Measurements from ENCODE around the gene TPTE2.
A peak's percentile ranks its signal among the peaks of the same experiment; 100 is the strongest.
"Not testable (repeated sequence)": the region's sequence is repeated elsewhere in the genome, so short reads cannot be mapped to it uniquely, and the experiment has no call there.

TPTE2 gene

DNA sequence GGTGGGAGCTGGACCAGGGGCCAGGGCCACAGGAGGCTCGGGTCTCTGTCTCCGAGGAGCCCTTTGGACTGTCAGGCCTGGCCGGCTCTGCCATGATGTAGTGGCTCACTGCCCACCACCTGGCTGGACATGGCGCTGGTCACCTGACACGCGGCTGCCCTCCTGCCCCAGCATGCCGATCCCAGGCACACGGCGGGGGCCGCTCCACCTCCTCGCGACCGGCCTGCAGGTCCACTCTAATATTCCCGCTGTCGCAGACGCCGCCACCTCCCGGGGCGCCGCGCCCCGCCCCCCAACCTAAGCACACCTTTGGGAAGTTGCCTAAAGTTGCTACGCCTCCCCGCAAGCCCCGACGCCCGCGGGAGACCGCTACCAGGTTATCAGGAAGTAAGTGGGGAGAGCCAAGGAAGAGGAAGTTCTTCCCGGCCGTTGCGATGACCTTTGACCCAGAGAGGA, at the start of gene TPTE2:
TPTE2 (minus strand) TSS at position 406 of the 456 bp plus-strand sequence. CDS start 58,298 bp downstream, outside the sequence.
- DNase-seq; H3K4me1 Mint-ChIP-seq (ENCODE audit: low read depth); H3K9me3 Mint-ChIP-seq; H3K36me3 Mint-ChIP-seq (ENCODE audit: low read depth); H3K27ac Mint-ChIP-seq; H3K27me3 Mint-ChIP-seq; H3K4me3 Mint-ChIP-seq: not testable (repeated sequence)

DNA sequence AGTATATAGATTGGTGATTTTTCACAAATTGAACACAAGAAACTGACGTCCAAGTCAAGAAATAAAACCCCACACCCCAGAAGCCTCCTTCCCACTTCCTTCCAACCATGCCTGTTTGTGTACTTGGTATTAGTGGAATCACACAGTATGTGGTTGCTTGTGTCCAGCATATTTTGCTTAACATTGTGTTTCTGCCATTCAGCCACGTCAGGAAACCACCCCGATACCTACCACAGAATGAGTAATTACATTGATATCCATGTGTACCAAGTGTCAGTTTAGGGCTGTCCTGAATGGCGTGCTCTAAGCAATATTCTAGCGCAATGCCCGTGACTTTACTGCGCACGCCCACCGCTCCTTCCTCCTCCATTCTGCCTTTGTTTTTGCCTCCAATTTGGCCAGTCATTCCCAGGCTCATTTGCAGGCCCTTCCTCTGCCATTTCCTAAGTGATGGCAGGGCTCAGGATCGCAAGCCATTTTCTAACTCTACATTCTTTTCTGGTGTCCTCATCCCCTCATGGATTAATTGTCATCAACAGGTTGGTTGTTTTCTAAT, 46.3 kb upstream of the TPTE2 start:
- Mint-ChIP-seq H3K36me3 (ENCODE audit: low read depth) (peaks cover 16% of the 10 kb centered on the region), H3K4me1 (ENCODE audit: low read depth) (peaks cover 2% of the 10 kb centered on the region), H3K4me3 (no peak overlapping the region), H3K9me3 (peaks cover 14% of the 10 kb centered on the region), H3K27ac (no peak overlapping the region), H3K27me3 (peaks cover 27% of the 10 kb centered on the region)
- no peak for DNase-seq

DNA sequence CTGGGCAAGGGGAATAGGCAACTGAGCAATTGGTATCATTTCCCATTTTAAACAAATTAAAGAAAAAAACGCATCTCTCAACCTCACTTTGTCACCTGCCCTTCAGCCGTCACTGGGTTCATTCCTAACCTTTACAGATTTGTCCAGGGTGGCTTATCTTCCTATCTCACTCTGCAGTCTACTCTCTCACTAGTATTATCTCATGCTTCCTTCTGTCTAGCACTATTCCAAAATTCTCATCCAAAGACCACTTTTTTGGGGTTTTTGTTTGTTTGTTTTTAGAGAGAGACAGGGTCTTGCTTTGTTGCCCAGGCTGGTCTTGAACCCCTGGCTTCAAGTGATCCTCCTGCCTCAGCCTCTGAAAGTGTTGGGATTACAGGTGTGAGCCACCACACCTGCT, 45.4 kb upstream of the TPTE2 start:
- Mint-ChIP-seq H3K27ac (no peak overlapping the region), H3K36me3 (ENCODE audit: low read depth) (peaks cover 16% of the 10 kb centered on the region)
- no peak for DNase-seq

DNA sequence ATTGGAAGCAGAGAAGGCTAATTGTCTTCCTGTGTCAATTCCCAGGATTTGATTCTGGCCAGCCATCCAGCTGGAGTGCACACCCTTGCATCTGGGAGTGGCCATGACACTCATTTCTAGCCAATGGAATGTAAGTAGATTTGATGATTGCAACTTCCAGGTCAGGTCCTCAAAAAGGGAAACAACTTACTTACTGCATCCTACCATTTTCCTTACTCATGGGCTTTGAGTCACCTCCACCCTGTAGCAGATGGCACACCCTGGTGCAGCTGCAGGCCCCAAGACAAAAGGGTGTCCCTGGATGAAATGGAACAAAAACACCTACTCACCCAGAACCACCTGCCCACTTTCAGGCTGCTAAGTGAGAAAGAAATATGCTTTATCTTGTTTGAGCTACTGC, 44.8 kb upstream of the TPTE2 start:
- H3K36me3 Mint-ChIP-seq (ENCODE audit: low read depth) = peaks cover 16% of the 10 kb centered on the region
- no peak overlapping the region for H3K27ac Mint-ChIP-seq
- peaks cover 14% of the 10 kb centered on the region for H3K9me3 Mint-ChIP-seq
- DNase-seq = no peak
- peaks cover 4% of the 10 kb centered on the region for H3K4me1 Mint-ChIP-seq (ENCODE audit: low read depth)
- peaks cover 31% of the 10 kb centered on the region for H3K27me3 Mint-ChIP-seq
- no peak overlapping the region for H3K4me3 Mint-ChIP-seq

More for the DNA sequence above, 45.4 kb upstream of the TPTE2 start:
- peaks cover 30% of the 10 kb centered on the region for H3K27me3 Mint-ChIP-seq
- no peak overlapping the region for H3K4me3 Mint-ChIP-seq
- H3K9me3 Mint-ChIP-seq = peaks cover 14% of the 10 kb centered on the region
- peaks cover 4% of the 10 kb centered on the region for H3K4me1 Mint-ChIP-seq (ENCODE audit: low read depth)

DNA sequence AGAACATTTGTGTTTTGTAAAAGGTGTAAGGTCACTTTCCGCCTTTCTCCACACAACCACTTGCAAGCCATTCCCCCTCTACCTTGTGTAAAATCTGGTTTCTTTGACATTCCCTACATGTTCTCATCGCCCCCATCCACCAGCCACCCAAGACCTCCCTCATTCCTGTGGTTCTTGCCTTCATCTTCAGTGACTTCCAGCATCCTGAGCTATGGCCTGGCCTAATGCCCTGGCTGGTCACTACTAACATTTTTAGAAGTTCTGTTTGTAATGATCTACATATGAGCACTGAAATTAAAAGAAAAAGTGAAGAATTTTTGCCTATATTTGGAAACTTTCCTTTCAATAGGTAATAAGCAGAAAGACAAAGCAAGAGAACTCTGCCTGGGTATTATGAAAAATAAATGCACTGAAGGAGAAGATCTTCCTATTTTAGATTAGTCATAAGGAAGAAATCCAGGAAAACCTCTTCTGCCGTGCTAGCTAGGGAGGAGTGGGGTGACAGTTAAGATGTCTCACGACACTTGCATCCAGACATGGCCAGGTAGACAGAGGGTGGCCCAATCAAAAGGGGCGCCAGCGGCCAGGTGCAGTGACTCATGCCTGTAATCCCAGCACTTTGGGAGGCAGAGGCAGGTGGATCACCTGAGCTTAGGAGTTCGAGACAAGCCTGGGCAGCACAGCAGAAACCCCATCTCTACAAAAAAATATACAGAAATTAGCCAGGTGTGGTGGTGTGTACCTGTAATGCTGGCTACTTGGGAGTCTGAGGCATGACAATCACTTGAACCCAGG, 44.0 kb upstream of the TPTE2 start:
- H3K36me3 Mint-ChIP-seq (ENCODE audit: low read depth) = peaks cover 16% of the 10 kb centered on the region
- H3K4me3 Mint-ChIP-seq = no peak overlapping the region
- no peak for DNase-seq
- peaks cover 38% of the 10 kb centered on the region for H3K27me3 Mint-ChIP-seq
- H3K27ac Mint-ChIP-seq = no peak overlapping the region
- H3K9me3 Mint-ChIP-seq = peaks cover 14% of the 10 kb centered on the region
- peaks cover 4% of the 10 kb centered on the region for H3K4me1 Mint-ChIP-seq (ENCODE audit: low read depth)

DNA sequence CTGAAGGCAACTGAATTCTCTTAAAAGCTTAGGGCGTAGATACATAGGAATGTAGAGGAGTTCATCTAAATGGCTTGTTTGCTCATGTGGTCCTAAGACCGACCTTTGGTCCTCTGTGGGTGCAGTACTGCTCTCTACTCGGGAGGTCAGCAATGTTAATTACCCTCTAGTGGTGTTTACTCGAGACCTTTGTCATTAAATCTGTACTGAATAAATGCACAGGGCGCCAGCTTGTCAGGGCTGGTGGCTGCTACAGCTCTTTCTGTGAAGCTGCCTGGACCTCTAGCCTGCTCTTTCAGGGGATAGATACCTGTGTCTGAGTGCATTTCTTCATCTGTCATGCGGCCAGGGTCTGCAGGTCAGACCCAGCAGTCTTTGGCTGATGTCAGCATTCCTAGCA, 43.0 kb upstream of the TPTE2 start:
- Mint-ChIP-seq H3K27ac (no peak overlapping the region), H3K27me3 (peaks cover 46% of the 10 kb centered on the region), H3K4me1 (ENCODE audit: low read depth) (peaks cover 4% of the 10 kb centered on the region), H3K36me3 (ENCODE audit: low read depth) (peaks cover 16% of the 10 kb centered on the region), H3K4me3 (no peak overlapping the region), H3K9me3 (peaks cover 14% of the 10 kb centered on the region)
- DNase-seq = no peak

DNA sequence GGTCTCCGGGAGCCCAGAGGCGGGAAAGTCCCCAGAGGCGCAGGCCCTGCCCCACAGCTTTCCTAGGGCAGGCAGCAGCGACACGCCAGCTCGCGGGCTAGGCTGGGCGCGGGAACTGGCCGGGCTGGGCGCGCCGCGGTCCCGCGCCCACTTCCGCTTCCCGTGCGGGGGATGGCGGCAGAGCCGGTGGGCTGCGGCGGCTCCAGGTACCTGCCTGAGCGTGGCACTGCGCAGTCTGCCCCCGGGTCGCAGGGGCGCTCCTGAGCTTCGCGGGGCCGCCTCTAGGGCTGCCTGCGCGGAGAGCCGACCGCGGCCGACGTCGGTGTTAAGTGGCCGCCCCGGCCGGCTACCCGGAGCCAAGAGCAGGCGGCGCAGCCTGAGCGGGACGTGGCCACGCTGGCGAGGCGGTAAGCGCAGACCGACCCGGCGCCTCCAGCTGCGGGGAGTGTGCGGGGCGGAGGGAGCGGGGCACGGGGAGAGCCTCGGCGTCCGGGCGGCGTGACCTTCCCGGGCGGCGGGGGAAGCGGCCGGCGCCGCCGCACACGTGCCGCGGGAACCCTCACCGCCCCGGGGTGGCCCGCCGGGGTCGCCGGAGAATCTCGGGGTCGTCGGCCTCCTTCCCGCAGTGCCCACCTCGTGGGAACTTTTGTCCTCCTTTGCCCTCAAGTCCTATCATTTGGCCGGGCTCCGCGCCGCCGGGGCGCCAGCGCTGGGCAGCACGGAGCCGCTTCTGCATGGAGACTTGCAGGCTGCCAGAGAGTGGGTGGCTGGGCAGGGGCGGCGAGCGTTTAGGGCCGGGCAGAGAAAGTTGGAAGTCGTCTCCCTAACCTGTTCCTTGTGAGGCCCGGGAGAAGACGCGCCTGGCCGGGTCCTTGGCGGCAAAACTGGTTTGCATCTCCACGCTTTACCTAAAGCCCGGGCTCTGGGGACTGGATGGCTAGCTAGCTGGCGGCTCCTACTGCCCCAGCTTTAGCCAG, 40.7 kb upstream of the TPTE2 start:
- H3K27me3 Mint-ChIP-seq = peaks cover 64% of the 10 kb centered on the region

DNA sequence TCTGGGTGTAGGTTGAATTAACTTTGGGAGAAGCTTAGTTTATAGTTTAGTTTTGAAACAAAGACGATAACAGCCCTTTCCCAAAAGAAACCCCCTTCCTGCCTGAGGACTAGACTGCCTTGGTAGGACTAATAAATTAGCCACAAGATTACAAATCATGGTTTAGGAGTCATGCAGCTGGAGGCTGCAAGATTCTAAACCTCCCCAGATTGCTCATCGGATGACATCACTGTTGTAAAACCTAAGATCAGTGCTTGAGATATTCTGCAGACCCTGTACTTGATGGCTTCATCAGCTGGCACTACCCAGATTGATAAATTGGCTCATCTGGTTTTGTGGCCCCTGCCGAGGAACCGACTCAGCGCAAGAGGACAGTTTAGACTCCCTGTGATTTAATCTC, 36.2 kb upstream of the TPTE2 start:
- Mint-ChIP-seq H3K27ac (no peak overlapping the region), H3K27me3 (peaks cover 46% of the 10 kb centered on the region), H3K4me3 (no peak overlapping the region), H3K36me3 (ENCODE audit: low read depth) (no peaks in the 10 kb centered on the region), H3K9me3 (no peaks in the 10 kb centered on the region), H3K4me1 (ENCODE audit: low read depth) (peaks cover 7% of the 10 kb centered on the region)
- DNase-seq = no peak

More for the DNA sequence above, 40.7 kb upstream of the TPTE2 start:
- Mint-ChIP-seq H3K4me3 (peak overlapping the region; percentile 70), H3K36me3 (ENCODE audit: low read depth) (peaks cover 16% of the 10 kb centered on the region), H3K27ac (peak overlapping the region; percentile 40), H3K4me1 (ENCODE audit: low read depth) (peaks cover 9% of the 10 kb centered on the region), H3K9me3 (peaks cover 14% of the 10 kb centered on the region)
- peak; percentile 70 for DNase-seq

DNA sequence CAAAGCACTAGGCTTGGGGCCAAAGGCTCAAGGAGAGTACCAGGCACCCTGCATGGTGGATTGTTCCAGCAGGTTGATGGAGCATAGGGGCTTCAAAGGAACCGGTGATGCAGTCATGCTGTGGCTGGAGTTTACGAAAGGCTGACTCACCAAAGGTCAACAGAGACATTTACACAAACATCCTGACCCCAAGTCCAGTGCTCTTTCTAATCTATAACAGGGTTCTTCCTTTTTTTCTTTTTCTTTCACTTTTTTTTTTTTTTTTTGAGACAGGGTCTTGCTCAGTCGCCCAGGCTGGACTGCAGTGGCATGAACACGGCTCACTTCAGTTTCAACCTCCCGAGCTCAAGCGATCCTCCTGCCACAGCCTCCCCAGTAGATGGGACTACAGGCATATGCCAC, 35.6 kb upstream of the TPTE2 start:
- Mint-ChIP-seq H3K27ac (no peak overlapping the region), H3K9me3 (no peaks in the 10 kb centered on the region), H3K36me3 (ENCODE audit: low read depth) (no peaks in the 10 kb centered on the region), H3K4me3 (no peak overlapping the region), H3K4me1 (ENCODE audit: low read depth) (peaks cover 5% of the 10 kb centered on the region), H3K27me3 (peaks cover 44% of the 10 kb centered on the region)
- DNase-seq = no peak

DNA sequence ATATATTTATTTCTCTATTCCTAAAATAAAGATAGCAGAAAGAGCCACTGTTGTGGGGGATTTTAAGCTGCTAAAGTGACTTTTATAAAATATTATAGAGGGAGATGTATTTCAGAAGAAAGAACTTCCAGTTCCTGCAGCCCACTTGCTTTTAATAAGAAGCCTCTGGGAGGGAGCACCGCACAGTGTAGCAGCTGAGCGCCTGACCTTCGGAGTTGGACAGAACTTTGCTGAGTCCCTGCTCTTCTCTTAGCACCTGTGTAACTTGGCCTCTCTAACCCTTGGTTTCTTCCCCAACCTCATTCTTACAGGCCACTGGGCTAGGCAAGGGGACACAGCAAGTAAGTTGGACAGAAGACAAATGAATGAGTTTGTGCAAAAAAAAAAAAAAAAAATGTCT, 34.8 kb upstream of the TPTE2 start:
- H3K4me1 Mint-ChIP-seq (ENCODE audit: low read depth) = peaks cover 5% of the 10 kb centered on the region
- H3K4me3 Mint-ChIP-seq = no peak overlapping the region
- no peak overlapping the region for H3K27ac Mint-ChIP-seq
- no peak for DNase-seq
- peaks cover 42% of the 10 kb centered on the region for H3K27me3 Mint-ChIP-seq
- no peaks in the 10 kb centered on the region for H3K36me3 Mint-ChIP-seq (ENCODE audit: low read depth)
- H3K9me3 Mint-ChIP-seq = no peaks in the 10 kb centered on the region

DNA sequence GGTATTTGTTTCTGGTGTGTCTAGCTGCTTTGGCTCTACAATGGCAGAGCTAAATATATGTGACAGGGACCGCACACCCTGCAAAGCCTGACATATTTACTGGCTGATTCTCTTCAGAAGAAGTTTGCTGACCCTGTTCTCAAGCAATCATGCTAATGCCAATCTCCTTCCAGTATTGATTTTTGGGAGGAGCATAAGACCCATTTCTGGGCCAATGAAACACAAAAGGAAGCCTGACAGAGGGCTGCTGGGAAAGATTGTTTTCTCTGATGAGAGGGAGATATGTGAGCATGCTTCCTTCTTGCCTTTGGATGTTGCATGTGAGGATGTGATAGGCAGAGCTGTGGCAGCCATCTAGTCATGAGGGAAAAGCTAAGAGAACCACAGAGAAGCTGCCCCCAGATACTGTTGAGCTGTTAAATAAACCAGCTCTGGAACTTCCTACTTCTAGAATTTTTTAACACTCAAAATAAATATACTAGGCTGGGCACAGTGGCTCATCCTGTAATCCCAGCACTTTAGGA, 31.4 kb upstream of the TPTE2 start:
- Mint-ChIP-seq H3K9me3 (no peaks in the 10 kb centered on the region), H3K4me3 (no peak overlapping the region), H3K36me3 (ENCODE audit: low read depth) (no peaks in the 10 kb centered on the region), H3K4me1 (ENCODE audit: low read depth) (peaks cover 9% of the 10 kb centered on the region), H3K27me3 (peaks cover 15% of the 10 kb centered on the region), H3K27ac (no peak overlapping the region)
- DNase-seq = no peak

DNA sequence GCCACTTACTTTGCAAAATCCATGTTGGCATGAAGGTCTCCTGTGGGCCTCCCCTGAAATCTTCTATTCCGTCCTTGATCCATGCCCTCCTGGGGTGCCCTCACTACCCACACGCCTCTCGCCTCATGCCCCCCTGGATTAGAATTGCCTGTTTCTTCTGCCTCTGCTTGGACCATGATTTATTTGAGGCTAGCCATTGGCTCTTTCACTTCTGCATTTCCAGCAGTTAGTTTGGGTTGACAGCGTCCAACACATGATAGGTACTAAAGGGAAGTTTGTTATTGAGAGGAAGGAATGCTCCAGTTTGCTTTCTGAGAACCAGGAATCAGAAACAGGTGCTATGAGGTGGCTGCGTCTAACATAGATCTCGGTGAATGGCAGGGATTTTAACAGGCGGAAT, 30.5 kb upstream of the TPTE2 start:
- H3K4me1 Mint-ChIP-seq (ENCODE audit: low read depth) = peaks cover 14% of the 10 kb centered on the region
- H3K36me3 Mint-ChIP-seq (ENCODE audit: low read depth) = peaks cover under 1% of the 10 kb centered on the region
- H3K9me3 Mint-ChIP-seq = no peaks in the 10 kb centered on the region
- no peak for DNase-seq
- no peak overlapping the region for H3K27ac Mint-ChIP-seq
- H3K4me3 Mint-ChIP-seq = no peak overlapping the region
- H3K27me3 Mint-ChIP-seq = peaks cover 10% of the 10 kb centered on the region

DNA sequence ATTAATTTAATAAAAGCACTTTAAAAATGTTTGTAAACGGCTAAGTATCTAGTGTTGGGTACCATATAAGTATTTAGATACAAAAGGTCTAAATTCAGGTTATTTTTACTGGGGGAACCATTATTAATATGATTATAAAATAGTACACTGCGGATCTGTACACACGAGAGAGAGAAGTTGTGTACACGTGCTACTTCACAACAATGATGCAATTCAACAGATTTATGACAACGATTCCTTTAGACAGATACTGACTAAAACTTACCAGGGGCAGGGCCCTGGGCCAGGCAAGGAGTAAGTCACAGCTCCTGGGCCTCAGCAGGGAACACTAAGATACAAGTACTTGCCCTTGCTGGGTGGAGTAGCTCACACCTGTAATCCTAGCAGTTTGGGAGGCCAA, 29.1 kb upstream of the TPTE2 start:
- Mint-ChIP-seq H3K27me3 (peaks cover 2% of the 10 kb centered on the region), H3K4me3 (no peak overlapping the region), H3K27ac (no peak overlapping the region), H3K9me3 (no peaks in the 10 kb centered on the region), H3K36me3 (ENCODE audit: low read depth) (peaks cover 4% of the 10 kb centered on the region), H3K4me1 (ENCODE audit: low read depth) (peaks cover 23% of the 10 kb centered on the region)
- no peak for DNase-seq

DNA sequence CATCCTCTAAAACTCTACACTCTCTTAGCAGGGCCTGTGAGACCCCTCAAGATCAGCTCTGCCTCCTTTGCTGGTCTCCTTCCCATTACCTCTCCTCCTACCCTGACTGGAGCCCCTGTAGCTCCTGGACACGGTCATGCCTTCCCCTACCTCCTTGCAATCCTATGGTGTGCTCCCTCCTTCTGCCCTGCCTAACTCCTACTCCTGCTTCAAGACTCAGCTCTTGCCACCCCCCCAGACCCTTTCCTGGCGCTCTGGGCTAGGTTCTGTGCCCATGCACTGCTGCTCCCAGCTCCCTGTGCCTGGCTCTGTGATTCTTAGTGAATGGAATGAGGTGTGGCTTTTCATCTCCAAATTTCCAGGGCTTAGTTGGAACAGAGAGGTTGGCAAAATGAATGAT, 28.0 kb upstream of the TPTE2 start:
- no peak for DNase-seq
- Mint-ChIP-seq H3K4me3 (no peak overlapping the region), H3K9me3 (no peaks in the 10 kb centered on the region), H3K27ac (no peak overlapping the region), H3K4me1 (ENCODE audit: low read depth) (peaks cover 23% of the 10 kb centered on the region), H3K36me3 (ENCODE audit: low read depth) (peaks cover 7% of the 10 kb centered on the region), H3K27me3 (no peaks in the 10 kb centered on the region)
